ENCODE measurements around the gene VRTN. TPM values are rescaled to one million over a fixed set of nuclear protein-coding genes. Genes with fewer than 3 reads are reported as not detected.

VRTN gene
- total RNA-seq, 4 donors from 2014 or later: not detected

DNA sequence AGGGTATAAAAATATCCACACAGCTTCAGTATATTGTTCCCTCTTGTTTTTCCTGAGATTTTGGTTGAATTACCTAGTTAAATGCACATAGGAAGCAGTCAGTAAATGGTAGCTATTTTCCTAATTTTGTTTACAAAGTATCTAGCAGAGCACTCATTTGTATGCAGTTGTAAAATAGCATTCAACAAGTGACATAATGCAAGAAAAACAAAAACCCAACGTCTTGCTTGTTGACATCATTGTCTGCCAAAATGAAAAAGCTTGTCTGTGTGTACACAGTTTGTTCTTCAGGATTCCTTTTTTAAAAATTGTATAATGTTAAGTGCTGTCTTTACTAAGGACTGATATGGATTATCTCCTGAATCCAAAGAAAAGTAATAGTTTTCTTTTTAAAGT is 2.7 kb downstream of the VRTN start:
- Histone ChIP-seq H3K4me1 (no peaks in the 10 kb centered on the region), H3K9me3 (no peaks in the 10 kb centered on the region), H3K27me3 (peaks cover 0 to 63% (median 0%) of the 10 kb centered on the region in 4 donors), H3K36me3 (no peaks in the 10 kb centered on the region), H3K27ac (replicated peaks in 1 of 4) (no peak overlapping the region), H3K4me3 (no peak overlapping the region)
- TF ChIP-seq POLR2AphosphoS5 (IDR thresholded peaks at IDR 0.05) (no peak), EP300 (IDR thresholded peaks at IDR 0.05) (no peak), POLR2A (IDR thresholded peaks at IDR 0.05; ENCODE audit: low read depth) (no peak)
- TF ChIP-seq, protein P1, sequence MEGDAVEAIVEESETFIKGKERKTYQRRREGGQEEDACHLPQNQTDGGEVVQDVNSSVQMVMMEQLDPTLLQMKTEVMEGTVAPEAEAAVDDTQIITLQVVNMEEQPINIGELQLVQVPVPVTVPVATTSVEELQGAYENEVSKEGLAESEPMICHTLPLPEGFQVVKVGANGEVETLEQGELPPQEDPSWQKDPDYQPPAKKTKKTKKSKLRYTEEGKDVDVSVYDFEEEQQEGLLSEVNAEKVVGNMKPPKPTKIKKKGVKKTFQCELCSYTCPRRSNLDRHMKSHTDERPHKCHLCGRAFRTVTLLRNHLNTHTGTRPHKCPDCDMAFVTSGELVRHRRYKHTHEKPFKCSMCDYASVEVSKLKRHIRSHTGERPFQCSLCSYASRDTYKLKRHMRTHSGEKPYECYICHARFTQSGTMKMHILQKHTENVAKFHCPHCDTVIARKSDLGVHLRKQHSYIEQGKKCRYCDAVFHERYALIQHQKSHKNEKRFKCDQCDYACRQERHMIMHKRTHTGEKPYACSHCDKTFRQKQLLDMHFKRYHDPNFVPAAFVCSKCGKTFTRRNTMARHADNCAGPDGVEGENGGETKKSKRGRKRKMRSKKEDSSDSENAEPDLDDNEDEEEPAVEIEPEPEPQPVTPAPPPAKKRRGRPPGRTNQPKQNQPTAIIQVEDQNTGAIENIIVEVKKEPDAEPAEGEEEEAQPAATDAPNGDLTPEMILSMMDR (IDR thresholded peaks at IDR 0.05): no peak
- WGBS: 0% methylated on average over 1 of the region's 1 CpG
- DNase-seq (ENCODE audit: extremely low spot score): no peak
- intact Hi-C loops (cut with DNase I): no loop called here

DNA sequence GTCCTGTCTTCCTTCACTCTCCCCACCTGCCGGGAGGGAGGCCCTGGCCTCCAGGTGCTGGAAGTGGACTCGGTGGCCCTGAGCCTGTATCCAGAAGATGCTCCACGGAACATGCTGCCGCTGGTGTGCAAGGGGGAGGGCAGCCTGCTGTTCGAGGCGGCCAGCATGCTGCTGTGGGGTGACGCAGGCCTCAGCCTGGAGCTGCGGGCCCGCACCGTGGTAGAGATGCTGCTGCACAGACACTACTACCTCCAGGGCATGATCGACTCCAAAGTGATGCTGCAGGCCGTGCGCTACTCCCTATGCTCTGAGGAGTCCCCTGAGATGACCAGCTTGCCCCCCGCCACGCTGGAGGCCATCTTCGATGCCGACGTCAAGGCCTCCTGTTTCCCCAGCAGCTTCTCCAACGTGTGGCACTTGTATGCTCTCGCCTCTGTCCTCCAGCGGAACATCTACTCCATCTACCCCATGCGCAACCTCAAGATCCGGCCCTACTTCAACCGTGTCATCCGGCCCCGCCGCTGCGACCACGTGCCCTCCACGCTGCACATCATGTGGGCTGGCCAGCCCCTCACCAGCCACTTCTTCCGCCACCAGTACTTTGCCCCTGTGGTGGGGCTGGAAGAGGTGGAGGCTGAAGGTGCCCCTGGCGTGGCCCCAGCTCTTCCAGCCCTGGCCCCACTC is 8.8 kb downstream of the VRTN start:
- no peak for DNase-seq (ENCODE audit: extremely low spot score)
- no peaks in the 10 kb centered on the region for H3K4me1 ChIP-seq
- intact Hi-C loops (cut with DNase I): no loop called here
- H3K4me3 ChIP-seq: no peak overlapping the region
- H3K27me3 ChIP-seq: peaks cover 0 to 34% (median 0%) of the 10 kb centered on the region in 4 donors
- no peaks in the 10 kb centered on the region for H3K36me3 ChIP-seq
- no peaks in the 10 kb centered on the region for H3K9me3 ChIP-seq
- WGBS: 92% methylated on average over 19 of the region's 32 CpGs
- no peak for TF ChIP-seq EP300 (IDR thresholded peaks at IDR 0.05)
- TF ChIP-seq POLR2AphosphoS5 (IDR thresholded peaks at IDR 0.05): no peak
- TF ChIP-seq, protein P1 (IDR thresholded peaks at IDR 0.05): no peak
- no peak for TF ChIP-seq POLR2A (IDR thresholded peaks at IDR 0.05; ENCODE audit: low read depth)
- no peak overlapping the region for H3K27ac ChIP-seq (replicated peaks in 1 of 4)

DNA sequence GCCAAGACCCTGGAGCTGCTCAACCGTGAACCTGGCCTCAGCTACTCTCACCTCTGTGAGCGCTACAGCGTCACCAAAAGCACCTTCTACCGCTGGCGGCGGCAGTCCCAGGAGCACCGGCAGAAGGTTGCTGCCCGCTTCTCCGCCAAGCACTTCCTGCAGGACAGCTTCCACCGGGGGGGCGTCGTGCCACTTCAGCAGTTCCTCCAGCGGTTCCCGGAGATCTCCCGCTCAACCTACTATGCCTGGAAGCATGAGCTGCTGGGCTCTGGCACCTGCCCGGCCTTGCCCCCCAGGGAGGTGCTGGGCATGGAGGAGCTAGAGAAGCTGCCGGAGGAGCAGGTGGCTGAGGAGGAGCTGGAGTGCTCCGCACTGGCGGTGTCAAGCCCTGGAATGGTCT is 9.3 kb downstream of the VRTN start:
- TF ChIP-seq, protein P1 (IDR thresholded peaks at IDR 0.05): no peak
- TF ChIP-seq EP300 (IDR thresholded peaks at IDR 0.05): no peak
- TF ChIP-seq POLR2A (IDR thresholded peaks at IDR 0.05; ENCODE audit: low read depth): no peak
- no peak for TF ChIP-seq POLR2AphosphoS5 (IDR thresholded peaks at IDR 0.05)
- H3K9me3 ChIP-seq: no peaks in the 10 kb centered on the region
- H3K27me3 ChIP-seq: peaks cover 0 to 30% (median 0%) of the 10 kb centered on the region in 4 donors
- H3K27ac ChIP-seq (replicated peaks in 1 of 4): no peak overlapping the region
- intact Hi-C loops (cut with DNase I): no loop called here
- H3K36me3 ChIP-seq: no peaks in the 10 kb centered on the region
- peaks cover 0 to 4% (median 1%) of the 10 kb centered on the region in 4 donors for H3K4me1 ChIP-seq
- 93% methylated on average over 10 of the region's 19 CpGs for WGBS
- no peak for DNase-seq (ENCODE audit: extremely low spot score)
- no peak overlapping the region for H3K4me3 ChIP-seq

DNA sequence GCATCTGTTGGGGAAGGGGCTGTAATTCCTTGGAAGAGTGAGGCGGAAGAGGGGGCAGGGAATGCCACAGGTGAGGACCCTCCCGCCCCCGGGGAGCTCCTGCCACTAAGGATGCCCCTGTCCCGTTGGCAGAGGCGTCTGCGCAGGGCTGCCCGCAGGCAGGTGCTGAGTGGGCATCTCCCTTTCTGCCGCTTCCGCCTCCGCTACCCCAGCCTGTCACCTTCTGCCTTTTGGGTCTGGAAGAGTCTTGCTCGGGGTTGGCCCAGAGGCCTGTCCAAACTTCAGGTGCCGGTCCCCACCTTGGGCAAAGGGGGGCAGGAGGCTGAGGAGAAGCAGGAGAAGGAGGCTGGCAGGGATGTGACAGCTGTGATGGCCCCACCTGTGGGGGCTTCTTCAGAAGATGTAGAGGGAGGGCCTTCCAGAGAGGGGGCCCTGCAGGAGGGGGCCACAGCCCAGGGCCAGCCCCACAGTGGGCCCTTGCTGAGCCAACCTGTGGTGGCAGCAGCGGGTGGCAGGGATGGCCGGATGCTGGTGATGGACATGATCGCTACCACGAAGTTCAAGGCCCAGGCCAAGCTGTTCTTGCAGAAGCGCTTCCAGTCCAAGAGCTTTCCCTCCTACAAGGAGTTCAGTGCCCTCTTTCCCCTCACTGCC is 10.0 kb downstream of the VRTN start:
- no peak overlapping the region for H3K27ac ChIP-seq (replicated peaks in 1 of 4)
- H3K4me3 ChIP-seq: no peak overlapping the region
- intact Hi-C loops (cut with DNase I): no loop called here
- H3K27me3 ChIP-seq: peaks cover 0 to 29% (median 0%) of the 10 kb centered on the region in 4 donors
- peaks cover 0 to 6% (median 2%) of the 10 kb centered on the region in 4 donors for H3K4me1 ChIP-seq
- no peaks in the 10 kb centered on the region for H3K9me3 ChIP-seq
- DNase-seq (ENCODE audit: extremely low spot score): no peak
- TF ChIP-seq POLR2A (IDR thresholded peaks at IDR 0.05; ENCODE audit: low read depth): no peak
- no peak for TF ChIP-seq POLR2AphosphoS5 (IDR thresholded peaks at IDR 0.05)
- 95% methylated on average over 16 of the region's 17 CpGs for WGBS
- no peaks in the 10 kb centered on the region for H3K36me3 ChIP-seq

DNA sequence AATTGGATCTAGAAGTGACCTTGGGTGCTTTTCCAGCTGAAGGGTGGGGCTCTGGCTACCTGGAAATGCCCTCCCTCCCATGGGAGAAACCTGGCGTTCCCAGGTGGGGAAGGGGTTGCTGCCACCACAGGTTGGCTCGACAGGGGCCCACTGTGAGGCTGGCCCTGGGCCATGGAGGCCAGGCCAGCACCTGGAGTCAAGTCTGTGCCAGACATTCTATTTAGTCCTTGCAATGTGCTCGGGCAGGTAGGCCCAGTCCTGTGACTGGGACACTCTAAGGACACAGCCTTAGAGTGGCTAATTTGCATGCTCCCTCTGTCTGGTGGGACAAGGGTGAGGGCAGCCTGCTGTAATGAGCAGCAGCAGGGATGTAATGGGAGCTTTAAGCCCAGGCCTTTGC is 11.9 kb downstream of the VRTN start:
- TF ChIP-seq, protein P1 (IDR thresholded peaks at IDR 0.05): no peak
- TF ChIP-seq POLR2A (IDR thresholded peaks at IDR 0.05; ENCODE audit: low read depth) (no peak), EP300 (IDR thresholded peaks at IDR 0.05) (no peak), POLR2AphosphoS5 (IDR thresholded peaks at IDR 0.05) (no peak)
- Histone ChIP-seq H3K27ac (replicated peaks in 1 of 4) (no peak overlapping the region), H3K4me3 (no peak overlapping the region), H3K4me1 (peaks cover 0 to 6% (median 2%) of the 10 kb centered on the region in 4 donors), H3K27me3 (peaks cover 0 to 39% (median 0%) of the 10 kb centered on the region in 4 donors), H3K36me3 (no peaks in the 10 kb centered on the region), H3K9me3 (no peaks in the 10 kb centered on the region)
- no CpG with 5 or more reads among the region's 3 CpGs for whole genome bisulfite sequencing
- intact Hi-C loops (cut with DNase I): loop anchor here (5.0 kb wide), 2 partner anchors 117 to 252 kb away; partner anchors contain the start of gene LTBP2
- no peak for DNase-seq (ENCODE audit: extremely low spot score)

Measured in esophagus muscularis mucosa (tissue), 4 donors.